Activated CD4-positive, alpha-beta T cell treated with anti-CD3 and anti-CD28 coated beads for 24 hours (primary cell): Measurements from ENCODE around the gene TTC6.

ENCODE experiments used
- DNase-seq, 2 donors: peaks; one replicate each; pipeline ENCODE4 v3.0.0-alpha.2; 2020; ENCODE audit warnings: low read depth in 2 of 2

The TTC6 gene

GRCh38 chr14:37597914-37598746, 2.7 kb downstream of the TTC6 start:
- DNase-seq = no peak

DNA sequence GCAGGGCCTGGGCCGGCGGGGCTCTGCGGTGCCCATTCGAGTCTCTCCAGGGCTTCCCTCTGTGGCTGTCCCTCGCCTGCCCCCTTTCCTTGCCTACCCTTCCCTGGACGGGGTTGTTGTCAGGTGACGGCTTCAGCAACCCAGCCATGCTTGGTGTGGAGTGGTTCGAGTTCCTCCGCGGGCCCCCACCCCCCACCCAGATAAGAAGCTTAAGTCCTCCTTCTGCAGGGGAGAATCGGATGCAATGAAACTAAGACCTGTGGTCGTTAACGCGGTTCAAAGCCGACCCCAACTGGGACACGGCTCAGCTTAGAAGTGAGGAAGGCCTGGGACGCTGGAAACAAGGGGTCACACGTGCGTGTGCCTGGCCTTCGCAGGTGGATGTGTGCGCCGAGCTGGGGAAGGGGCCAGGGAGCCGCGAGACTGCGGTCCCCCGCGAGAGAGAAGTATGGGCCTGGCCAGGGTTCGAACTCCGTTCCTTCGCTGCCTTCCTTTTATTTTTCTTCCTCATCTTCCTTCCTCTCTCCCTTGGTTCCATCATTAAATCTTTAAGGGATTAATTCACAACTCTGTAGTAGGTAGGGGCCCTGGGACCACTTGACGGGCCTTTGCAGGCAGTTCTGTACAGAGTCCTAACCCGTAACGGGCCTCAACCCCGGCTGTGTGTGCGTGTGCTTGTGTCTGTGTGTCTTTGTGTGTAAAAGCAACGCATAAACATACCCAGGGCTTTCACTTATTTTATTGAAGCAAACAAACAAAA, 3.5 kb downstream of the TTC6 start:
- DNase-seq = no peak

GRCh38 chr14:37599507-37600368, 4.3 kb downstream of the TTC6 start:
- no peak for DNase-seq

- no peak for DNase-seq
Measured at GRCh38 chr14:37600880-37601741, 5.7 kb downstream of the TTC6 start.

DNA sequence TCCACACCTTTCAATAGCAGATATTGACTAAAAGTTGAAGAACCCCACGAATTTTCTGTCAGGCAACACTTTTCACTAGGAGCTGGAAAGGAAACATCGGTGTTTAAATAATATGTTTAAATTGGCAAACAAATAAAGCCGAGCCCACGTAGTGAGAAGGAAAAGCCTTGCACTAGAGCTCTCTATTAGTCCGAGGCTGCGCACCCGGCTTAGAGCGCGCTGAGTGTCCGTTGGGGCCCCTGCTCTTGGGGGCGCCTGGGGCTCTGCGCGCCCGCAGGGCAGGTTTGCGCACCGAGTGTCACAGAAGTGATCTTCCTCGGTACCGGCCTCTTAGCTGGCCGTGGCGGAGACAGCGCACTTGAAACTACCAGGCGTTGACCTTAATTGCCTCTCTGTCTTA, 6.4 kb downstream of the TTC6 start:
- no peak for DNase-seq

DNA sequence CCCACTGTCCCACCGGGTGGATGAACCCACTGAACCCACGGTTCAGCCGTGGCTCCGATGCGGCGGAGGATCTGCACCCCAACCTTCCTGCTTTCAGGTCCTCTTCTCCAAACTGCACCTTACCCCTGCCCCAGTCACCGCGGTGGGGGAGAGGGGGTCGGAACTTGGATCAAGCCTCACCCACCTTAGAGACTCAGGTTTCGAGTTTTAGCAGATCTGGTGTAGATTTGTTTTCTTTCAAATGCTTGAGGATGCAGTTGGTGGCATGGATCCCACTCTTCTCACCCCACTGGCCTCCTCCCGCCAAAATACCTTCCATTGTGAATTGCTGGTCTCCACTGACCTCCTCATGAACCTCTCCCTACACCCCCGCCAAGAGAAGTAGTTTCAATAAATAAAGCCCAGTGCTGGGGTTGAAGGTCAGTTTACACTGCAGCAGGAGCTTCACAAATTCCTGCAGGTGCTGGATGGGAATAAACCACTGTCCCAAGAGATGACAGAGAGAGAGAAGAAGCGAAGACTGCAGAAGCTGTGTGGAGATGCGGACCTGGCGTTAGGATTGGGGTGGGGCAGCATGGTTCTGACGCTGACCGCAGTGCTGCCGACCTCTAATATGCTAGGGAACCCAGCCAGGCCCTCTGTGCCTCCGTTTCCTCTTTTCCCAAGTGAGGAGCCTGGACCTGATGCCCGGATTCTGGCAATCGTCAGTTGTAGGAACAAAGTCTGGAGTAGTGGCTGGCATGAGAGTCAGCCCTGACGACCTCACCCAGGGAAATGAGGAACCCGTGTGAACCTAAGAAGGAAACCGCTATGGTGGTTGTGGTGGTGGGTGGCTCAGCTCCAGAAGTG, 7.4 kb downstream of the TTC6 start:
- DNase-seq = no peak

DNA sequence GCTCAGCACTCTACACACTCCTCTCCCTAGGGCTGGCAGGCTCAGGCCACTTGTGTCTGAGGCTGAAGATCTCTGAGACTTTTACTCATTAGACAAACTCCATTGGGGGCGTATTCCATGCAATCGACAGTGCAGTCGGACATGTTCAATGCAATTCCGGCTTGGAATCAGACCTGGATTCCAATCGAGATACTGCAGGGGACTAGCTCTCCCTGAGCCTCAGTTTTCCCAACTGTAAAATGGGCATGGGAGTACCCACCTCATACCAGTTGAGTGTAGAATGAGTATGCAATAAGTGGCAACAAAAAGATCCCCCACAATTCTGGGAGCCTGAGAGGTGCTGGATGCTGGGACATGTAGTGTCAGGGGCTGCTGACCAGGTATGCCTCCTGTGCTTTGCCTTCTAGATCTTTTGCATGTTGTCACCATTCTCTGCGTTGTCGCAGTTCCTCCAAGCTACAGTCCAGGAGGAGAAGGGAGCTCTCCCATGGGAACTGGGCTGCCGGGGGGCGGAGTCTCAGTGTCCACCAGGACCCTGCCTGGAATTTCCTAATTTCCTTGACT, 8.3 kb downstream of the TTC6 start:
- DNase-seq = no peak

GRCh38 chr14:37606678-37607077, 11.2 kb downstream of the TTC6 start:
- no peak for DNase-seq

DNA sequence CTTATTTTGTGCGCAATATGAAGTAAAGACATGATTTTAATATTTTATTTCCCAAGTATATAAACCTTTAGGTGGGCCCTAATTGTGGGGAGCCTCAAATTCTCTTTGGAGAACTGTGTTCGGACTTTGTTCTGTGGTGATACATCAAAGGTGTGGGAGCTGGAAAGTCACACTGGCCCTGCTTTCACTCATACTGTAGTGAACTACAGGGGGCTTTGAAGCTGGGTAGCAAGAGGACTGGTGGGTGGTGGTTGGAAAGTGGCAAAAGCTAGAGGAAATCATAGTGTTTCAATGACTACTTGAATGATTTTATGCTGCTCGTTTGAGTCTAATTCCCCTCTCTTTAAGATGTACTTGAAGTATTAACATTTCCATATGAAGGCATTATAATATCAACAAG, 13.2 kb downstream of the TTC6 start:
- no peak for DNase-seq

DNA sequence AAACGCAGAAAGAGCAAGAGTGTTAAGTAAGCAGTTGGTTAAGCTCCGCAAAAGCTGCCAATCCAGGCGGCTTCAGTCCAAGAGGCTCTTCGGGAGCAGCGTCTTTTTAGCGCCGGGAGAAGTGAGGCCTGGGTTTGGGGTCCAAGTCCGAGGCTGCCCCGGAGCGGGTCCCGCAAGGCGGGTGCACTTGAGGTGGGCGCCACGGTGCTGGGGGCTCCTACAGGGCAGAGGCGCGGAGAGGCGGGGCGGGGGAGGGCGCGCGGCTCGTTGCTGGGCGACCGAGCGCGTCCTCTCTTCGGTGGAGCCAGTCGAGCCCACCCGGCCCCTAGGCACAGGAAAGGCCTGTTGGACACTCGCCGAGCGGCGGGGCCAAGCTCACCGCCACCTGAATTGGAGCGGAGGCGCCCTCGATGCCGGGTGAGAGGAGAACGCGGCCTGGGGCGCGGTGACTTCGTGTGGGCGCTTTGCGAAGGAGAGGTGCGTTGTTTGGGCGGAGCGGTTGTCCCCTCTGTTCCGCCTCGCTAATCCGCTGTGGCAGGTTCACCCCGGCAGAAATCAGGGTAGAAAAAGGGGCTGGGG, 15.6 kb downstream of the TTC6 start:
- DNase-seq = no peak

DNA sequence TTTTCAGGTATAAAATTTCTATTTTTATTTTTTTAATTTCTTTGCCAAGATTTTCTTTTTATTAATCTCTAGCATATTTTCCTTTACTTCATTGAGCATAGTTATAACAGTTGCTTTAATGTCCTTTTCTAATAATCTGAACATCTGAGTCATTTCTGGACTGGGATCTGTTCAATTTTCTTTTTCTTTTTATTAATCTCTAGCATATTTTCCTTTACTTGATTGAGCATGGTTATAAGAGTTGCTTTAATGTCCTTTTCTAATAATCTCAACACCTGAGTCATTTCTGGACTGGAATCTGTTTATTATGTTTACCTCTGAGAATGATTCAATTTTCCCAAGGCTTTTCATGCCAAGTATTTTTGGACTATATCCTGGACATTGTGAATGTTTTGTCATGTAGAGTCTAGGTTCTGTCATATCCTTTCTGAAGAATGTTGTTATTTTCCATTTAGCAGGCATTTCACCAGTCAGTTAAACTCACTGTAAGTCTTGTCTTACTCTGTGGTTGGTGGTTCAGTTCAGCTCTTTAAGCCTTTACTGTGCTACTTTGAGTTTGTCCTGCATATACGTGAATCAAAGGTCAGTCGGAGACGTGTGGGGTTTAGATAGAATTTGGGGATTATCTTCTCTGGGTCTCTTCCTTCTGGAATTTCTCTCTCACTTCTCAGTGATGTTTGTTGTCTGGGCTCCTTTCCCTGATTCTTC, 20.3 kb downstream of the TTC6 start:
- no peak for DNase-seq

DNA sequence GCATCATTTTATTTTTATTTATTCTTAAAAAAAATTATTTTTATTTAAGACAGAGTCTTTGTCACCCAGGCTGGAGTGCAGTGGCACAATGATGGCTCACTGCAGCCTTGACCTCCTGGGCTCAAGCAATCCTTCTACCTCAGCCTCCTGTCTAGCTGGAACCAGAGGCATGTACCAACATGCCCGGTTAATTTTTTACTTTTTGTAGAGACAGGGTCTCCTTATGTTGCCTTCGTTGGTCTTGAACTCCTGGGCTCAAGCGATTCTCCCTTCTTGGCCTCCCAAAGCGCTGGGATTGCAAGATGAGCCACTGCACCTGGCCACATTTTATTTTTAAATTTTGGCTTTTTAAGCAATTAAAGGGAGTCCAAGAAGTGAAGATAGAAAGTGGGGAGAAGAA, 21.4 kb downstream of the TTC6 start:
- no peak for DNase-seq

DNA sequence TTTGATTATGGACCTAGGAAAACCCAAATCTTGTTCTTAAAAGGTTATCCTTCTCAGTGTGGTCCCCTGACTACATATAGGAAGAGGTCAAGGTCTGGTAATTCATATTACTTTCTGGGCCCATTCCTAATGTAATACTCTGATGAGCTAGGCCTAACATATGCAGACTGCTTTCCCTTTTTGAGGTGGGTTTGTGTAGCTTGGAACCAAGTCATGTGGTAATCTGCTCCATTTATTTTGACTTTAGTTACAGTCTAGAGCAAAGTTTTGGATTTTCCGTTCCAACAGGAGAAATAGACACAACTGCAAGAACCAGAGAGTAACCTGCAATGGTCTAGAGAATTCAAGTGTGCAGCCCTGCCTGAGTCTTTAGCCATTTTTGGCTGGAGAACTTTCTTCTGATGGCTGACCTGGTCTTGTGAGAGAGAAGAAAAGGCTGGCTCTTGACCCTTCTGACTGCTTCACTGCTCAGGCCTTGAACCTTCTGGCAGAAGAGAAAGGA, 22.5 kb downstream of the TTC6 start:
- no peak for DNase-seq

- DNase-seq = no peak
Measured at GRCh38 chr14:37618498-37619028, 23.1 kb downstream of the TTC6 start.

DNA sequence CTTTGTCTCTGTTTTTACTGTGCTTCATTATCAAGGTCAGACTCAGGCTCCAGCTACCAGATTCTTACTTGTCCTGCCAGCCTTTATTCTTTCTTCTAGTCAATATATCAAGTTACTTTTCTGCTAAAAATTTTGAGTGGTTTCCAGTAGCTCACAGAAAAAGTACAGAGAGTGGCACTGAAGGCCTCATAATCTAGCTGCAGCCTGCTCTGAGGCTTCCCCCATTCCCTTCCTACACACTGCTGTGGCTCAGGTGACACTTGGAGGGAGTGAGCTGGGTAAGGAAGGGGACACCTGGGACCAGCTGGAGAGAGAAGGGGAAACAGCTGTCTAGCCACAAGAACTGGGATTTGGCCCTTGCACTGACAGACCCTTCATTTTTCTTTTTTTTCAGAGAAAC, 25.4 kb downstream of the TTC6 start:
- DNase-seq = no peak

GRCh38 chr14:37622231-37622923, 26.9 kb downstream of the TTC6 start:
- no peak for DNase-seq

DNA sequence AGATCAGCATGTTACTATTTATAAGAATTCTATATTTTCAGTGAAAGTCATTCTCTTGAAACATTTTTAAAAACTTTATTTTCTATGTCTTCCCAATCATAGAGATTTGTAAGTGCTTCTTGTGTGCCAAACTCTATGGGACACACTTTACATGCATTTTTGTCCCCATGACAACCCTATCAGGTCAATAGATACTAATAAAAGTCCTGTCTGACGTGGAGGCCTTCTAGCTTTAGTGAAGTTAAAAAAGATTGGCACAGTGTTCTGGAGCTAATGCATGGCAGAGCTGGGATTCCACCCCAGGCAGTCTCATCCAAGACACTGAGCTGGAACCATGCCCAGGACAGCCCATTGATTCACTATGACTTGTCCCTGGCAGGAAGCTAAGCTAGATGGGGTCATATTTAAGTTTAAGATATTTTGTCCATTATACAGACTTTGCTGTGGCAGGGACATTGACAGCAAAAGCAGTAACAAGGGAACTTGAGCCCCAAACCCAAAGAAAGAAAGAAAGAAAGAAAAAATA, 28.1 kb downstream of the TTC6 start:
- no peak for DNase-seq

DNA sequence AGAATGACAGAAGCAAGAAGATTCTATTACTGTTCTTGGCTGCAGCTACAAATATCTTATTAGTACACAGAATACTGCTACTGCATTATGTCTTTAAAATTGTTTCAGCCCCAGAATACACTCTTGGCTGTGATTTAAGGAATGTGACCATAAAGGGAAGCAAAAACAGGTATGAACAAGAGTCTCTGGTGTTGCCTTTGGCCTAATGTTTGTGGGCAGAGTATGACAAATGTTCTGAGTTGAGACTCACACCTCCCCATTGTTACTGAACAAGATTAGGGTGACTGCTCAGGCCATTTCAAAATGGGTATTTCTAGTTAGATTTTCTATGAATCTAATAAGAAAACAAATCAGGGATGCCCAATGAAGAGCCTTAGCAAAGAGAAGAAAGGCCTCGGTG, 28.5 kb downstream of the TTC6 start:
- no peak for DNase-seq
